ENCODE results near the gene ADORA2A. TPM values are rescaled to one million over a fixed set of nuclear protein-coding genes. Genes with fewer than 3 reads are reported as not detected.

The ADORA2A gene
- total and polyA plus RNA-seq, 2 of the 13 experiments (the other 11 are each of a cell fraction or from before 2014, with no cell fraction given), result 3.3 to 5.0 TPM

- H3K27ac ChIP-seq (ENCODE audit: extremely low read length, insufficient read depth, low read length), result no peak overlapping the region
- intact Hi-C loops (cut with micrococcal nuclease; ENCODE audit: unreplicated experiment) (no loop called here), in situ Hi-C loops (cut with HindIII; ENCODE audit: extremely low pct_ligation_motif_present, low pct_unique_long_range_greater_than_20kb) (no loop called here)
- no peaks in the 10 kb centered on the region for H3K9me3 ChIP-seq (ENCODE audit: low read length)
- ATAC-seq (peak; percentile 39), DNase-seq (ENCODE audit: low spot score) (peak; percentile 64), FAIRE-seq (no peak)
- no TSS peak for BruUV-seq (replicated peaks)
- peaks cover 31% of the 10 kb centered on the region for H3K4me1 ChIP-seq (ENCODE audit: insufficient read depth, low read length)
- no peak overlapping the region for H2AFZ ChIP-seq (ENCODE audit: low read length)
- 10% methylated on average over 3 of the region's 3 CpGs for WGBS (ENCODE audit: low lambda C conversion rate)
- CTCF ChIA-PET (ENCODE audit: low intra/inter-chr PET ratio, low total read pairs), result no interaction called here
- POLR2A ChIA-PET, result interaction anchor here (0.9 to 1.1 kb wide), 4 partner anchors 8 to 33 kb away, joined by 3 read pairs; no protein-coding TSS in a partner anchor
- H3K4me3 ChIP-seq (replicated peaks in 1 of 3; ENCODE audit: insufficient read depth in 1 of 3, low read depth in 2 of 3, low read length in 3 of 3), result no peak overlapping the region
- no peaks in the 10 kb centered on the region for H3K36me3 ChIP-seq (replicated peaks in 1 of 2; ENCODE audit: control insufficient read depth in 1 of 2, insufficient read depth in 2 of 2, low read length in 2 of 2)
- no peaks in the 10 kb centered on the region for H3K27me3 ChIP-seq (ENCODE audit: control insufficient read depth in 1 of 2, insufficient read depth in 2 of 2, low read length in 2 of 2)
- no peaks in the 10 kb centered on the region for H4K20me1 ChIP-seq (ENCODE audit: insufficient read depth, low read length)
- no peak overlapping the region for H3K9ac ChIP-seq (ENCODE audit: insufficient read depth, low read depth, low read length)
- H3K79me2 ChIP-seq (ENCODE audit: insufficient read depth, low read length), result no peaks in the 10 kb centered on the region
- H3K4me2 ChIP-seq (ENCODE audit: low read depth, low read length), result peak overlapping the region; percentile 28; the same call in 1 of the 2 replicates
- TF ChIP-seq TFE3 (CRISPR knock-in tag; IDR thresholded peaks at IDR 0.05) (no peak), KMT2A (CRISPR knock-in tag; IDR thresholded peaks at IDR 0.05) (no peak), ZNF407 (CRISPR knock-in tag; IDR thresholded peaks at IDR 0.05; ENCODE audit: not compliant biosample characterization) (no peak), EP300 (IDR thresholded peaks at IDR 0.05; ENCODE audit: low read depth in 2 of 2, low read length in 2 of 2) (peak in 1 of 2 experiments; percentile 7; a peak in 1 of 4 replicates), EP300 (CRISPR knock-in tag; IDR thresholded peaks at IDR 0.05; ENCODE audit: borderline replicate concordance) (no peak), ATRX (CRISPR knock-in tag; IDR thresholded peaks at IDR 0.05; ENCODE audit: borderline replicate concordance) (no peak), TRAFD1 (CRISPR knock-in tag; IDR thresholded peaks at IDR 0.05; ENCODE audit: borderline replicate concordance) (no peak), STAG1 (CRISPR knock-in tag; IDR thresholded peaks at IDR 0.05) (no peak), SIN3A (IDR thresholded peaks at IDR 0.05; ENCODE audit: borderline replicate concordance, low read depth, low read length) (no peak)
These were observed 46.8 kb downstream of the ADORA2A start for GRCh38 chr22:24474221-24474620.

Measured in HepG2 (cell line).